22Rv1 (cell line): Measurements from ENCODE around the gene GALNT4.

Experiments
- H3K27ac ChIP-seq: fragments of 450-650 bp; 2 replicates; pipeline ENCODE4 v1.5.1; 2017
- CTCF ChIP-seq: fragments of 450-650 bp; IDR thresholded peaks from 2 replicates; pipeline ENCODE4 v1.5.1; 2017; ENCODE audit warnings: mild to moderate bottlenecking
- ZFX ChIP-seq: fragments of 450-650 bp; IDR thresholded peaks from 2 replicates; pipeline ENCODE4 v1.6.1; 2017; ENCODE audit warnings: antibody characterized with exemption, borderline replicate concordance

The GALNT4 gene

GRCh38 chr12:89565002-89565401 is 40.4 kb upstream of the GALNT4 start:
- TF ChIP-seq CTCF (no peak), ZFX (no peak)

DNA sequence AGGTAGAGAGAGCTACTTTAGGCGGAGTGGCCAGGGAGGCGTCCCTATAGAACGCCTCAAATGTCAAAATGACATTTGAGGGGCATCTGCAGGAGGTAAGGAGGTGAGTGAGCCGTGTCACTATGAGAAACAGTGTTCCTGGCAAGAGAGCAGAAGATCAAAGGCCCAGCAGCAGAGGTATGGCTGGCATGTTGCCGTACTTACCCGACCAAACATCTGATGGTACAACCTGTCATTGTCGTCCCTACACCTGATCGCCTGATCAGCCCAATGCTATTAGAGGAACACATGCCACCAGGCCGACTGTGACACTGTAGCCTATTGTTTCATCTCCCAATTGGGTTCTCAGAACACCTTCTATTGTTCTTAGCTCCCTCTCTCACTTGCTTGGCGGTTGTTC is 35.2 kb upstream of the GALNT4 start:
- no peak overlapping the region for H3K27ac ChIP-seq
- TF ChIP-seq ZFX, result no peak
- no peak for TF ChIP-seq CTCF

More at GRCh38 chr12:89565002-89565401, 40.4 kb upstream of the GALNT4 start:
- H3K27ac ChIP-seq, result no peak overlapping the region

DNA sequence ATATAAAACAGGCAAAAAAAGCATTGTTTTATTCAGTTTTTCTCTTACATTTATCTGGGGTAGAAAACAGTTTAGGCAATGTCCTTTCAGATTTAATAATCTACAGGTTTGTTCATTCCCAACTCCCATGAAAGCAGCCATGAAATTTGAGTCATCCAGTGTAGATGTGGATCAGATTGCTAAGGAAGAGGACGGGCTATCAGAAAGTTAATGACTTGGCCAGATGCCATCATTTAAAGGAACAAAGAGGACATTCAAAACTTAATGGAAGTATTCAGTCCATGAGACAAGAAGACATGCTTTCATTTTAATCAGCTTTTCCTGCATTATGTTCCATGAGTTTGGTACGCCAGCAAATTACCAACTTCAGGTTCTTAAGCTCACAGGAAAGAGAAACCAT is 32.4 kb upstream of the GALNT4 start:
- no peak overlapping the region for H3K27ac ChIP-seq
- TF ChIP-seq ZFX, result no peak
- no peak for TF ChIP-seq CTCF

DNA sequence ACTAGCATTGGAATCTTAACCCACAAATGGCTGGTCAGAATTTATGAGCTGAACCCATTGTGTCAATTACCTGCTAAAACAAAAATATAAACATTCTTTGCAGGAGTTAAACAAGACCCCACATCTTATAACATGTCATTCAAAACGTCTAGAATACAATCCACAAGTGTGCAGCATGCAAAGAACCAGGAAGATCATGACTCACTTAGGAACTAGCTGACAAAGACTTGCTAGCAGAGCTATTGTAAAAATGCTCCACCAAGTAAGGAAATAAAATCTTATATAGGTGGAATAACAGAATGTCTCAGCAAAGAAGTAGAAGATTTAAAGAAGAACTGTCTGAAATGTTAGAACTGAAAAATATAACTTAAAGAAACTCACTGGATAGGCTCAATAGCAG is 27.8 kb upstream of the GALNT4 start:
- TF ChIP-seq ZFX (no peak), CTCF (no peak)
- no peak overlapping the region for H3K27ac ChIP-seq

DNA sequence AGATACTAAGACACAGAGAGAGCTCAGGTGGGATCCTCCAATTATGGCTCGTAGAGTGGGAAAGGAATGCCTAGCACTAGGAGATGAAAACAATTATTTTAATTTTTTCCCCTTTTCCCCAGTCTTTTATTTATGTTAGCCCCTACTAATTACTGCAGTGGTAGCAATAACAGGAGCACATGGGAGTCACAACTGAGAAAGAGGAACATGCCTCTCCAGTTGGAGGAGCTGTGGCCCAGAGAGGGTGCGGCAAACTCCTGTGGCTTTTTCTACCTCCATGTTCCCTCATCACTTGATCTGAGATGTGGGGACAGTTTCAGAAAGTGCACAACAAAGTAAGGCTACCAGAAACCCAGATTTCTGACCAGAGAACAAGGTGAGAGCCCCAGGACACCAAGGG is 27.2 kb upstream of the GALNT4 start:
- TF ChIP-seq CTCF, result no peak
- no peak for TF ChIP-seq ZFX

DNA sequence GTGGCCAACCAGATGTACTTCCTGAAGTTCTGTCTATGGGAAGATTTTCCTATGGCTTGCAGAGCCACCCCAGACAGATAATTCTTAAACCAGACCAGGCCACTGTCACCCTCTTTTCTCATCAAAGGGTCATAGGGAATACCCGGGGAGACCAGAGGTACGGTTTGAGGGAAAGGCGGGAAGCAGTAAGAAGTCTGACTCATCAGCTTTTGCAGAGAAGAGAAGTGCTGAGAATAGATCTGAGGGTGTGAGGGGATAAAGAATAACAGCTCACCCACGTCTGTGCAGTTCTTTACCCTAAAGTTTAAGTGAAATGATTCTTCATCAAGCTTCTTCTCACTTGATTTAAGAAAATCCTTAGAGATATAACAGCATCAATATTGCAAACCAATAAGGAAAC is 22.5 kb upstream of the GALNT4 start:
- no peak for TF ChIP-seq ZFX
- no peak for TF ChIP-seq CTCF
- no peak overlapping the region for H3K27ac ChIP-seq

More for the DNA sequence above, 27.2 kb upstream of the GALNT4 start:
- no peak overlapping the region for H3K27ac ChIP-seq

GRCh38 chr12:89546151-89546550 is 21.6 kb upstream of the GALNT4 start:
- no peak for TF ChIP-seq CTCF
- no peak for TF ChIP-seq ZFX
- no peak overlapping the region for H3K27ac ChIP-seq
